Measurements from ENCODE around the gene IPO4. TPM values are rescaled to one million over a fixed set of nuclear protein-coding genes. Genes with fewer than 3 reads are reported as not detected.

The IPO4 gene
- total and polyA plus RNA-seq, 4 donors: 13.6 to 32.9 (median 23.0) TPM

- TF ChIP-seq, protein P1, sequence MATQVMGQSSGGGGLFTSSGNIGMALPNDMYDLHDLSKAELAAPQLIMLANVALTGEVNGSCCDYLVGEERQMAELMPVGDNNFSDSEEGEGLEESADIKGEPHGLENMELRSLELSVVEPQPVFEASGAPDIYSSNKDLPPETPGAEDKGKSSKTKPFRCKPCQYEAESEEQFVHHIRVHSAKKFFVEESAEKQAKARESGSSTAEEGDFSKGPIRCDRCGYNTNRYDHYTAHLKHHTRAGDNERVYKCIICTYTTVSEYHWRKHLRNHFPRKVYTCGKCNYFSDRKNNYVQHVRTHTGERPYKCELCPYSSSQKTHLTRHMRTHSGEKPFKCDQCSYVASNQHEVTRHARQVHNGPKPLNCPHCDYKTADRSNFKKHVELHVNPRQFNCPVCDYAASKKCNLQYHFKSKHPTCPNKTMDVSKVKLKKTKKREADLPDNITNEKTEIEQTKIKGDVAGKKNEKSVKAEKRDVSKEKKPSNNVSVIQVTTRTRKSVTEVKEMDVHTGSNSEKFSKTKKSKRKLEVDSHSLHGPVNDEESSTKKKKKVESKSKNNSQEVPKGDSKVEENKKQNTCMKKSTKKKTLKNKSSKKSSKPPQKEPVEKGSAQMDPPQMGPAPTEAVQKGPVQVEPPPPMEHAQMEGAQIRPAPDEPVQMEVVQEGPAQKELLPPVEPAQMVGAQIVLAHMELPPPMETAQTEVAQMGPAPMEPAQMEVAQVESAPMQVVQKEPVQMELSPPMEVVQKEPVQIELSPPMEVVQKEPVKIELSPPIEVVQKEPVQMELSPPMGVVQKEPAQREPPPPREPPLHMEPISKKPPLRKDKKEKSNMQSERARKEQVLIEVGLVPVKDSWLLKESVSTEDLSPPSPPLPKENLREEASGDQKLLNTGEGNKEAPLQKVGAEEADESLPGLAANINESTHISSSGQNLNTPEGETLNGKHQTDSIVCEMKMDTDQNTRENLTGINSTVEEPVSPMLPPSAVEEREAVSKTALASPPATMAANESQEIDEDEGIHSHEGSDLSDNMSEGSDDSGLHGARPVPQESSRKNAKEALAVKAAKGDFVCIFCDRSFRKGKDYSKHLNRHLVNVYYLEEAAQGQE (IDR thresholded peaks at IDR 0.05): no peak
- TF ChIP-seq FOXA2 (IDR thresholded peaks at IDR 0.05): no peak
- TF ChIP-seq ZBTB33 (IDR thresholded peaks at IDR 0.05): no peak
Observed at GRCh38 chr14:24149302-24149969, 39.2 kb downstream of the IPO4 start (continued).

- no peaks in the 10 kb centered on the region for H3K9me3 ChIP-seq (ENCODE audit: control insufficient read depth in 4 of 4, low read length in 3 of 4)
- no peaks in the 10 kb centered on the region for H3K27me3 ChIP-seq (ENCODE audit: control insufficient read depth in 4 of 4, insufficient read depth in 4 of 4, low read length in 3 of 4)
- H3K4me1 ChIP-seq (ENCODE audit: control insufficient read depth in 4 of 4, insufficient read depth in 4 of 4, low read length in 3 of 4): peaks cover 3 to 35% (median 21%) of the 10 kb centered on the region in 4 donors
- H3K4me3 ChIP-seq (ENCODE audit: low read depth in 1 of 3, low read length in 3 of 3): peak overlapping the region; percentile 87 to 97 (median 93)
- H3K27ac ChIP-seq (ENCODE audit: low read depth in 1 of 2, low read length in 2 of 2): peak overlapping the region; percentile 89 to 91
- WGBS: 6% methylated on average over 29 of the region's 29 CpGs
- no peak for DNase-seq (ENCODE audit: low spot score)
- H3K36me3 ChIP-seq (ENCODE audit: control insufficient read depth in 4 of 4, insufficient read depth in 3 of 4, low read depth in 1 of 4, low read length in 3 of 4): peaks cover 5 to 43% (median 34%) of the 10 kb centered on the region in 4 donors
- H3K9ac ChIP-seq (ENCODE audit: low read depth in 1 of 2, low read length in 2 of 2): peak overlapping the region; percentile 57 to 79
- TF ChIP-seq RXRA (IDR thresholded peaks at IDR 0.05) (no peak), YY1 (IDR thresholded peaks at IDR 0.05) (no peak), NR2F2 (IDR thresholded peaks at IDR 0.05) (no peak), JUND (IDR thresholded peaks at IDR 0.05) (no peak), RAD21 (IDR thresholded peaks at IDR 0.05) (no peak), HNF4G (IDR thresholded peaks at IDR 0.05) (no peak), HNF4A (conservative IDR thresholded peaks at IDR 0.05) (no peak), ZBTB33 (IDR thresholded peaks at IDR 0.05) (no peak), FOXA2 (IDR thresholded peaks at IDR 0.05) (no peak), TAF1 (conservative IDR thresholded peaks at IDR 0.05) (no peak), EGR1 (IDR thresholded peaks at IDR 0.05; ENCODE audit: low read depth in 2 of 2) (no peak)
Observed at GRCh38 chr14:24147761-24148428, 40.7 kb downstream of the IPO4 start.

All from liver (tissue), 9 donors.